Measurements from ENCODE around the gene MORN1. TPM values are rescaled to one million over a fixed set of nuclear protein-coding genes. Genes with fewer than 3 reads are reported as not detected.

Gene MORN1
- total RNA-seq, 4 donors from 2014 or later: 3.0 to 34.0 (median 12.5) TPM

GRCh38 chr1:2398871-2399270 is 7.5 kb upstream of the MORN1 start:
- no peaks in the 10 kb centered on the region for H3K27me3 ChIP-seq
- peaks cover 0 to 52% (median 21%) of the 10 kb centered on the region in 4 donors for H3K36me3 ChIP-seq
- intact Hi-C loops (cut with DNase I; ENCODE audit: low total_unique reads) (no loop called here), in situ Hi-C loops (cut with MboI; ENCODE audit: low pct_ligation_motif_present in 1 of 4, low pct_unique_long_range_greater_than_20kb in 1 of 4, low sequenced_read_pairs in 3 of 4) (no loop called here)
- TF ChIP-seq EP300 (IDR thresholded peaks at IDR 0.05; ENCODE audit: low read depth): no peak
- TF ChIP-seq, protein P1, sequence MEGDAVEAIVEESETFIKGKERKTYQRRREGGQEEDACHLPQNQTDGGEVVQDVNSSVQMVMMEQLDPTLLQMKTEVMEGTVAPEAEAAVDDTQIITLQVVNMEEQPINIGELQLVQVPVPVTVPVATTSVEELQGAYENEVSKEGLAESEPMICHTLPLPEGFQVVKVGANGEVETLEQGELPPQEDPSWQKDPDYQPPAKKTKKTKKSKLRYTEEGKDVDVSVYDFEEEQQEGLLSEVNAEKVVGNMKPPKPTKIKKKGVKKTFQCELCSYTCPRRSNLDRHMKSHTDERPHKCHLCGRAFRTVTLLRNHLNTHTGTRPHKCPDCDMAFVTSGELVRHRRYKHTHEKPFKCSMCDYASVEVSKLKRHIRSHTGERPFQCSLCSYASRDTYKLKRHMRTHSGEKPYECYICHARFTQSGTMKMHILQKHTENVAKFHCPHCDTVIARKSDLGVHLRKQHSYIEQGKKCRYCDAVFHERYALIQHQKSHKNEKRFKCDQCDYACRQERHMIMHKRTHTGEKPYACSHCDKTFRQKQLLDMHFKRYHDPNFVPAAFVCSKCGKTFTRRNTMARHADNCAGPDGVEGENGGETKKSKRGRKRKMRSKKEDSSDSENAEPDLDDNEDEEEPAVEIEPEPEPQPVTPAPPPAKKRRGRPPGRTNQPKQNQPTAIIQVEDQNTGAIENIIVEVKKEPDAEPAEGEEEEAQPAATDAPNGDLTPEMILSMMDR (IDR thresholded peaks at IDR 0.05): no peak
- TF ChIP-seq POLR2A (IDR thresholded peaks at IDR 0.05): no peak
- TF ChIP-seq POLR2AphosphoS5 (IDR thresholded peaks at IDR 0.05): no peak
- no peak for DNase-seq
- H3K27ac ChIP-seq: no peak overlapping the region
- 94 to 100% methylated on average over 1 to 7 of the region's 7 CpGs for WGBS, 2 donors (ENCODE audit: low coverage in 1 of 2)
- no peak overlapping the region for H3K4me3 ChIP-seq
- peaks cover 0 to 14% (median 2%) of the 10 kb centered on the region in 4 donors for H3K4me1 ChIP-seq
- H3K9me3 ChIP-seq: no peaks in the 10 kb centered on the region

DNA sequence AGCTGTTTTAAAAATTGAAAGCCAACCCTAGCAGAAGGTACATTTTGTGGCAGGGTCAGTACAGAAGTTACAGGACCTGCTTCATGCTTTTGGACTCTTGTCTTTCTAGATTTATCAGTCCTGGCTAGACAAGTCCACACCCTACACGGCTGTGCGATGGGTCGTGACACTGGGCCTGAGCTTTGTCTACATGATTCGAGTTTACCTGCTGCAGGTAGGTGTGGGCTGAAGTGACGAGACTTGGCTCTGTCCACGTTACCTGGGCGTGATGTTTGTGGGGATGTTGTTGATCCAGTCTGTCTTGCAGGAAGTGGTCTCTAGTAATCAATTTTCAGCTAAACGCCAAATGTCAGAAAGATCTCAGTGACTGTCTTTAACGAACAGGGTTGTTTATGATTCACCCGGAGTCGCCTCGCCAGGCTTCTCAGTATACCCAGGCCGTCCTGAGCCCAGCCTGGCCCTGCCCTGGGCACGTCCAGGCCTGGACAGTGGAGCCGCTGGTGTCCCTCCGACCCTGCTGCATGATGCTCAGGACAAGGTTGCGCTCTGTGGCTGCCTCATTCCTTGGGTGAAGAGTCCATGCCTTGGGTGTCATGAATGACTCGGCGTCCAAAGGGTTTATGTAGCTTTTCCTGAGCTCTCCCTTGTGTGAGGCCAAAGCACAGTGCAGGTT is 5.8 kb upstream of the MORN1 start:
- H3K4me1 ChIP-seq: peaks cover 15 to 30% (median 18%) of the 10 kb centered on the region in 4 donors
- TF ChIP-seq POLR2AphosphoS5 (IDR thresholded peaks at IDR 0.05): no peak
- TF ChIP-seq POLR2A (IDR thresholded peaks at IDR 0.05): no peak
- TF ChIP-seq EP300 (IDR thresholded peaks at IDR 0.05; ENCODE audit: low read depth): no peak
- TF ChIP-seq, protein P1 (IDR thresholded peaks at IDR 0.05): no peak
- H3K36me3 ChIP-seq: peaks cover 0 to 36% (median 16%) of the 10 kb centered on the region in 4 donors
- no peak for DNase-seq
- H3K27me3 ChIP-seq: no peaks in the 10 kb centered on the region
- no peaks in the 10 kb centered on the region for H3K9me3 ChIP-seq
- in situ Hi-C loops (cut with MboI; ENCODE audit: low pct_ligation_motif_present in 1 of 4, low pct_unique_long_range_greater_than_20kb in 1 of 4, low sequenced_read_pairs in 3 of 4) (no loop called here), intact Hi-C loops (cut with DNase I; ENCODE audit: low total_unique reads) (no loop called here)
- H3K27ac ChIP-seq: no peak overlapping the region
- 84% methylated on average over 19 of the region's 19 CpGs; no CpG with 5 or more reads in 1 of the 2 donors for WGBS, 2 donors (ENCODE audit: low coverage in 1 of 2)
- no peak overlapping the region for H3K4me3 ChIP-seq

DNA sequence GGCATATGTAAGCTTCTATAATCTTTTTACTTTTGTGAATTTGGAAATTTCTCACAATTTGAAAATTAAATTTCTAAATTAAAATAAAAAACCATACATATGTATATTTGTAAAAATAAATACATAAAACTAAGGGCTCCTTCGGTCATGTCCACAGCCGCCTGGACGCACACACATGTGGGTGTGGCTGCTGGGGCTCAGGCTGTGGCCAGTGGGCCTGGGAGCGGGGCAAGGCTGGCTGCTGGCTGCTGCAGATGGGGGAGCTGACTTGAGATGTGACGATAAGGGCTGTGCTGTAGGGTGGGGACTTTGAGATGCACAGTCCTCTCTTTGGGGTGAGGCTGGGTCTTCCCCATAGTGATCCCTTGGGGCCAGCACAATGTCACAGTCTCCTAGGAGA is 5.1 kb upstream of the MORN1 start:
- TF ChIP-seq, protein P1 (IDR thresholded peaks at IDR 0.05): no peak
- TF ChIP-seq EP300 (IDR thresholded peaks at IDR 0.05; ENCODE audit: low read depth): no peak
- TF ChIP-seq POLR2A (IDR thresholded peaks at IDR 0.05): no peak
- Histone ChIP-seq H3K9me3 (no peaks in the 10 kb centered on the region), H3K27ac (no peak overlapping the region), H3K27me3 (no peaks in the 10 kb centered on the region), H3K4me3 (no peak overlapping the region), H3K4me1 (peaks cover 15 to 30% (median 18%) of the 10 kb centered on the region in 4 donors), H3K36me3 (peaks cover 0 to 32% (median 15%) of the 10 kb centered on the region in 4 donors)
- intact Hi-C loops (cut with DNase I; ENCODE audit: low total_unique reads): no loop called here
- WGBS, 2 donors (ENCODE audit: low coverage in 1 of 2): 91 to 100% methylated on average over 3 to 5 of the region's 5 CpGs
- in situ Hi-C loops (cut with MboI; ENCODE audit: low pct_ligation_motif_present in 1 of 4, low pct_unique_long_range_greater_than_20kb in 1 of 4, low sequenced_read_pairs in 3 of 4): no loop called here
- no peak for DNase-seq

DNA sequence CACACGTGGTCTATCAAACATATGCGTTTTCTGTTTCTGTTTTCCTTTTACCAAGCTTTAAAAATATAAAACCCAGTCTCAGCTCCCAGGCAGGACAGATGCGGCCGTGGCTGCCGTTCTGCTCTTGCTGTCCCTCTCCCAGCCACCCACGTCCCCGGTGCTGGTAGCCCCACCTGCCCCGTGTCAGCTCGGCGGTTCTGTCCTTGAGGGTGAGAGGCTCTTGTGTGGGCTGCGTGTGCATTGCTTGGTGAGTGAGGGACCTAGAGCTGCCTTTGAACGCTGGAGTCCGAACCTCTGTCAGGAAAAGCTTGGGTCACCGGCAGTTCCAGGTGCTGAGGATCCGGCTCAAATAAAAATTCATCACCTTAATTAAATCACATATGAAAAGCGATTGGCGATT is 4.7 kb upstream of the MORN1 start:
- intact Hi-C loops (cut with DNase I; ENCODE audit: low total_unique reads): no loop called here
- no peak for DNase-seq
- no peaks in the 10 kb centered on the region for H3K27me3 ChIP-seq
- 88 to 90% methylated on average over 3 to 17 of the region's 17 CpGs for WGBS, 2 donors (ENCODE audit: low coverage in 1 of 2)
- H3K9me3 ChIP-seq: no peaks in the 10 kb centered on the region
- no peak overlapping the region for H3K27ac ChIP-seq
- H3K36me3 ChIP-seq: peaks cover 0 to 32% (median 15%) of the 10 kb centered on the region in 4 donors
- no peak overlapping the region for H3K4me3 ChIP-seq
- peaks cover 15 to 30% (median 18%) of the 10 kb centered on the region in 4 donors for H3K4me1 ChIP-seq
- TF ChIP-seq EP300 (IDR thresholded peaks at IDR 0.05; ENCODE audit: low read depth): no peak
- TF ChIP-seq, protein P1 (IDR thresholded peaks at IDR 0.05): no peak
- no peak for TF ChIP-seq POLR2A (IDR thresholded peaks at IDR 0.05)
- TF ChIP-seq POLR2AphosphoS5 (IDR thresholded peaks at IDR 0.05): no peak
- in situ Hi-C loops (cut with MboI; ENCODE audit: low pct_ligation_motif_present in 1 of 4, low pct_unique_long_range_greater_than_20kb in 1 of 4, low sequenced_read_pairs in 3 of 4): no loop called here
